Fibroblast of the aortic adventitia (primary cell): ENCODE results near the gene DEPP1. TPM values are rescaled to one million over a fixed set of nuclear protein-coding genes. Genes with fewer than 3 reads are reported as not detected.

Source experiments
- DNase-seq: peaks from one replicate; pipeline ENCODE4 v3.0.0-alpha.2; 2010; ENCODE audit warnings: low read depth
- H3K4me3 ChIP-seq: 2 replicates; pipeline ENCODE4 v1.5.1; 2011; ENCODE audit warnings: low read depth, mild to moderate bottlenecking, control low read depth, low read length, moderate library complexity
- CTCF ChIP-seq: IDR thresholded peaks from 2 replicates; pipeline ENCODE4 v1.5.1; 2011; ENCODE audit warnings: mild to moderate bottlenecking, low read length, control low read depth, inconsistent platforms; ENCODE audit not compliant: insufficient read depth
- total RNA-seq: library from RNA; depleted of rRNA; stranded (reverse); fragments of >200 nt; gene quantifications from 2 replicates; pipeline ENCODE4 v1.2.3, GENCODE V29; 2012; ENCODE audit warnings: low replicate concordance

The DEPP1 gene
- total RNA-seq, 1 donor: 17.3 TPM

DNA sequence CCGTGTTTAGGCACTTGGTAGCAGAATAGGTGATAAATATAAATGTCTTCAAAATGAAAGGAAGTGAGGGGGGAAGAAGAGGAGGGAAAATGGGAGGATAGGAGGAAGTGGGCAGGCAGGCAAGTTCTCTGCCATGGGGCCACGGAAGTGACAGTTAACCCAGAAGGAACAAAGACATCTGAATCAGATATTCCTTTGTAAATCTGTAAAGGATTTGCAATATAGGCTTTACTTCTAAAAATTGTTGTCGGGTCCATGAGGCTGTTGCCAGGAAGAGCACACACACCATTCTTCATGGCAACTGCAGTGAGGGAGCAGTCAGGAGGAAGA is 42.7 kb downstream of the DEPP1 start:
- no peak overlapping the region for H3K4me3 ChIP-seq
- TF ChIP-seq CTCF: no peak
- no peak for DNase-seq

- peak; percentile 91 for DNase-seq
- no peak for TF ChIP-seq CTCF
- no peak overlapping the region for H3K4me3 ChIP-seq
Measured at GRCh38 chr10:44935201-44935965, 43.2 kb downstream of the DEPP1 start.

DNA sequence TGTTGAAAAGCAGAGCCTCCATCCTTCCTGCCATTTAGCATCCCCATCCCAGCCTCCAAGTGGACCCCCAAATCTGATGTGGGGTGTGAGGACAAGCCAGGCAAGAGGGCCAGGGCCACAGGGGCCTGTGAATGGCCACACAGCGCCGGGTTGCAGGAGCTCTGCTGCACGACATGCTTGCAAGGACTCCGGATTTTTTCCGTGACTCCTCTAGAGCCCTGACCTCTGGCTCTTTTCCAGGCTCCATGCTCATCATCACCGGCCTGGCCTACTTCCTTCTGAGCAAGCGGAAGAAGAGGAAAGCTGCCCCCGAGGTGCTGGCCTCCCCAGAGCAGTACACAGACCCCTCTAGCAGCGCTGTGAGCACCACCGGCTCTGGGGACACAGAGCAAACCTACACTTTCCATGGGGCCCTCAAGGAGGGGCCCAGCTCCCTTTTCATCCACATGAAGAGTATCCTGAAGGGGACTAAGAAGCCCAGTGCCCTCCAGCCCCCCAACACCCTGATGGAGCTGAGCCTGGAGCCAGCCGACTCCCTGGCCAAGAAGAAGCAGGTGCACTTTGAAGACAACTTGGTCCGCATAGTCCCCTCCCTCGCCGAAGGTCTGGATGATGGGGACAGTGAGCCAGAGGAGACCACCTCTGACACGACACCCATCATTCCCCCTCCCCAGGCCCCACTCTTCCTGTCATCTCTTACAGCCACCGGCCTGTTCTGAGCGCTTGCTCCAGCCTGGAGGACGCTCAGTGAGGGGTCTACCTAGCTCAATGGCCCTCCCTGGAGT is 44.0 kb downstream of the DEPP1 start:
- TF ChIP-seq CTCF: no peak
- DNase-seq: no peak
- no peak overlapping the region for H3K4me3 ChIP-seq

DNA sequence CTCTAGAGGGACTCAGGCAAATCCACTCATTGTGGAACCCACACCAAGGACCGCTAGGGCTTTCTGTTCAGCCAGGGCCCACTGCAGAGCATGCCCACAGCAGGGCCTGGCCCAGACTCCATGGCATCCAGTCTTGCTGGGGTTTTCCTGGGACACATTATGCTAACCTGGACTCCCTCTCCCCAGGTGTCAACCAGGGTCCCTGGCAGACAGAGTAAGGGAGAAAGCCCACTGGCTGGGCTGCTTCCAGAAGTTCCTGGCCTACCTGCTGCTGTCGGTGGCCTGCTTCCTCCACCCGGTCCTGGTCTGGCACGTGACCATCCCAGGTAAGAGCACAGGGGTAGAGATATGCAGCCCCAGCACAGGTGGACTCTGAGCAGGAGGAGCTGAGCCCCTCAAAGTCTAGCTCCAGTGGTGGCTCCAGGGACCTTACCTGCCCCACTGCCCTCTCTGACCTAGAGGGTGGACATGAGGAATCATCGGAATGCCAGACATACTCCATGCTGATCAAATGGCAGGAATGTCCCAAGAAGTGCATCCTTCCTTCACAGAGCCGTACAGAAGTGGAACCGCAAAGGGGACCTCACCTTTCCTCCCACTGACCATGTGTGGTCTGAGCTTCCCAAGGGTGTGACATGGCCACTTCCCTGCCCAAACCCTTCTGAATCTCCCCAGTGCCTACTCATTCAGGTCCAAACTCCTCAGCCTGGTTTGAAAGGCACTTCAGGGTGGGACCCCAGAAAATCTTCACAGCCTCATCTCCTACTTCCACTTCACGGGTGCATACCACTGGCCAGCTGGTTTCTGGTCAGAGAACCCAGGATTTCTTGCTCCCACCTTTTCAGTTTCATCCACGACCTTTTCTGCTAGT is 44.9 kb downstream of the DEPP1 start:
- no peak for DNase-seq
- TF ChIP-seq CTCF: no peak
- H3K4me3 ChIP-seq: no peak overlapping the region

GRCh38 chr10:44932517-44933450 is 45.8 kb downstream of the DEPP1 start:
- H3K4me3 ChIP-seq: no peak overlapping the region
- DNase-seq: peak; percentile 85
- TF ChIP-seq CTCF: peak; percentile 98
